Endometrium (tissue), 2 donors: ENCODE results near the gene CLCC1.
"Not testable (repeated sequence)": the region's sequence is repeated elsewhere in the genome, so short reads cannot be mapped to it uniquely, and the experiment has no call there.

Experiments
- FAIRE-seq: peaks from 2 replicates; lab custom pipeline; 2012; peaks lifted over from hg19 to GRCh38; lab: Jason Lieb, UNC
- donor health status: control.
- donor health status: control.

The CLCC1 gene

GRCh38 chr1:108963052-108963686 lies at the start of gene CLCC1:
Gene CLCC1 (minus strand): TSS chr1:108963484. CDS start chr1:108950437, 13,047 bp downstream.
- peak; percentile 55 for FAIRE-seq

- no peak for FAIRE-seq
These were observed 48.1 kb upstream of the CLCC1 start for GRCh38 chr1:109011335-109011734.

GRCh38 chr1:108996622-108997021 lies 33.3 kb upstream of the CLCC1 start:
- not testable (repeated sequence) for FAIRE-seq

GRCh38 chr1:108983114-108983513 lies 19.8 kb upstream of the CLCC1 start:
- no peak for FAIRE-seq

GRCh38 chr1:108976658-108977057 lies 13.4 kb upstream of the CLCC1 start:
- no peak for FAIRE-seq

GRCh38 chr1:108972951-108973350 lies 9.7 kb upstream of the CLCC1 start:
- no peak for FAIRE-seq

- FAIRE-seq = no peak
These were observed 6.1 kb upstream of the CLCC1 start for GRCh38 chr1:108969346-108969745.

- FAIRE-seq = no peak
These were observed 618 bp downstream of the CLCC1 start for GRCh38 chr1:108962681-108963051.

- no peak for FAIRE-seq
These were observed 1.4 kb downstream of the CLCC1 start for GRCh38 chr1:108961752-108962486.

GRCh38 chr1:108961198-108961597 lies 2.1 kb downstream of the CLCC1 start:
- no peak for FAIRE-seq

GRCh38 chr1:108960719-108961118 lies 2.6 kb downstream of the CLCC1 start:
- no peak for FAIRE-seq

- FAIRE-seq = no peak
These were observed 5.4 kb downstream of the CLCC1 start for GRCh38 chr1:108957888-108958287.

- no peak for FAIRE-seq
These were observed 7.4 kb downstream of the CLCC1 start for GRCh38 chr1:108955881-108956280.

- no peak for FAIRE-seq
These were observed 8.2 kb downstream of the CLCC1 start for GRCh38 chr1:108955111-108955510.

GRCh38 chr1:108953452-108953851 lies 9.8 kb downstream of the CLCC1 start:
- no peak for FAIRE-seq

GRCh38 chr1:108951242-108951641 lies 12.0 kb downstream of the CLCC1 start:
- no peak for FAIRE-seq

GRCh38 chr1:108949044-108949443 lies 14.2 kb downstream of the CLCC1 start:
- no peak for FAIRE-seq

- no peak for FAIRE-seq
These were observed 15.3 kb downstream of the CLCC1 start for GRCh38 chr1:108947871-108948525.

GRCh38 chr1:108936170-108936569 lies 27.1 kb downstream of the CLCC1 start:
- FAIRE-seq = no peak

- FAIRE-seq = no peak
These were observed 29.3 kb downstream of the CLCC1 start for GRCh38 chr1:108933944-108934343.

GRCh38 chr1:108927565-108927964 lies 35.7 kb downstream of the CLCC1 start:
- not testable (repeated sequence) for FAIRE-seq

GRCh38 chr1:108925920-108926319 lies 37.4 kb downstream of the CLCC1 start:
- FAIRE-seq = no peak

GRCh38 chr1:108916788-108917187 lies 46.5 kb downstream of the CLCC1 start:
- no peak for FAIRE-seq
